HG02885 (cell line): Measurements from ENCODE around the gene ACTG1.

Experiments used
- ATAC-seq: cut with Tn5 transposase; IDR thresholded peaks from one replicate; pipeline ENCODE4 v1.9.1; 2021; ENCODE audit warnings: mild to moderate bottlenecking; ENCODE audit not compliant: unreplicated experiment, poor library complexity

The ACTG1 gene

GRCh38 chr17:81518785-81519283, 6.2 kb upstream of the ACTG1 start:
- ATAC-seq: no peak

DNA sequence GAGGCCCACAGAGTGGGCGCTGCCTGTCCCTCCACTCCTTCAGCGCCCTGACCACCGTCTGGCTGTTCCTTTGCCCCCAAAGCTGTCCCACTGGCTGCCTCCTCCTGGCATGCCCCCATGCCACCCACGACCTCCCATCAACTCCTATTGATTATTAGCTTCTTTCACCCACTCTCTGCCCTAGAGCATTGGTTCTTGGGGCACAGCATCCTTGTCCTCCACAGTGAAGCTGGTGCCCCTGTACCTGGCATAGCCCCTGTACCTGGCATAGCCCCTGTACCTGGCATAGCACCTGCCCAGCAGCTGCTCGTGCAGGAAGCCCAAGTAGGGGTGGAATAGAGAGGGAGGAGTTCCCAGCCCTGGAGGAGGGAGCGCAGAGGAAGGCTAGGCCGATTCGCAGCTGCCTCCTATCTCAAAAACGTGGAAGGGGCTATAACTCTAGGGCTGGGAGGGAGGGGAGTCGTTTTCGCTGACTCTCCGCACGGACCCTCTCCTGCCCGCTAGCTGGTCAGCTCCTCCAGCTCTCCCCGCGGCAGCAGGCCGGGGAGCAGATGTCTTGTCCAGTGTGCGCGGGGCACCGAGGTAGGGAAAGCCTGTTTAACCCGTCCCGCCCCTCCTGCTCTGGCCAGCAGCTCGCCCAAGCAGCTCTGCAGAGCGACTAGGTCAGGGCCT, 5.7 kb upstream of the ACTG1 start:
- no peak for ATAC-seq

- peak; percentile 20 for ATAC-seq
These were observed 4.9 kb upstream of the ACTG1 start for GRCh38 chr17:81517339-81518112.

- no peak for ATAC-seq
These were observed 4.4 kb upstream of the ACTG1 start for GRCh38 chr17:81517009-81517338.

DNA sequence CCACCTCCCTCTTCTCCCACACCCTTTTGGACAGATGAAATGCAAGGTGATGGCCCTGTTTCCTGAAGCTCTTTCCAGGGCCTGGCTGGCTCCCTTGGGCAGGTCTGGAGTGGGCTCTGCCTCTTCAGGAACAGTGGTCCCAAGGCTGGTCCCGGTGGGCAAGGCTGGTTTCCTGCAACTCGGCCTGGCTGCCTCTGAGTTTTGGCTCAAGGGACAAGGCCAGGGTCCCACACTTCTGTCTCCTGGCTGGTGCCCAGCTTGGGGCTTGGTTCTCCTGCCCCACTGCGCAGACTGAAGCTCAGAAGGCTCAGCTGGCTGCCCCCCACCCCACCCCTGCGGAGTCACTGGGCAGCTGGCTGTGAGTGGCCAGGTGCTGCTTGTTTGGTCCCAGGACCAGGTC, 3.8 kb upstream of the ACTG1 start:
- no peak for ATAC-seq

GRCh38 chr17:81515530-81516041, 3.0 kb upstream of the ACTG1 start:
- no peak for ATAC-seq

GRCh38 chr17:81514739-81515529, 2.3 kb upstream of the ACTG1 start:
- peak; percentile 30 for ATAC-seq

DNA sequence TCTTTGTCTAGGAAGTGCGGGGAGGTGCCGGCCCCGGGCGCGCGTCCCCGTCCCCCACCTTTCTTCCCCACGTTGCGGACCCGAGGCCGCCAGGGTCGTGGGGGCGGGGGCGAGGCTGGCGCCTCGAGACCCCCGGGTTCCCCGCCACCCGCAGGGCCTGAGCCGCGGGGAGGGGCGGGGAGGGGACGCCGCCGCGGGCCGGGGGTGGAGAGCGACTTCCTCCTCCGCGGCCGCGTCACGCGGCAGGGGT, 1.8 kb upstream of the ACTG1 start:
- ATAC-seq: no peak

- ATAC-seq: no peak
These were observed 1.3 kb upstream of the ACTG1 start for GRCh38 chr17:81513753-81514488.

GRCh38 chr17:81513372-81513752, 763 bp upstream of the ACTG1 start:
- no peak for ATAC-seq

GRCh38 chr17:81511804-81512561, 616 bp downstream of the ACTG1 start:
- peak; percentile 1 for ATAC-seq

DNA sequence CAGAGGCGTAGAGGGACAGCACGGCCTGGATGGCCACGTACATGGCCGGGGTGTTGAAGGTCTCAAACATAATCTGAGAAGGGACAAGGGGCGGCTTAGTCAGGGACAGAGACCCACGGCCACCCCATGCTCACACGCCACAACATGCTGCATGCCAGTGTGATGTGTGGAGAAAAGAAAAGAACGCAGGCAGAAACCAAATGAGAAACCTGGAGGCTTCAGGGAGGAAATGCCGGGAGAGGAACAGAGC, 1.1 kb downstream of the ACTG1 start:
- ATAC-seq: no peak

DNA sequence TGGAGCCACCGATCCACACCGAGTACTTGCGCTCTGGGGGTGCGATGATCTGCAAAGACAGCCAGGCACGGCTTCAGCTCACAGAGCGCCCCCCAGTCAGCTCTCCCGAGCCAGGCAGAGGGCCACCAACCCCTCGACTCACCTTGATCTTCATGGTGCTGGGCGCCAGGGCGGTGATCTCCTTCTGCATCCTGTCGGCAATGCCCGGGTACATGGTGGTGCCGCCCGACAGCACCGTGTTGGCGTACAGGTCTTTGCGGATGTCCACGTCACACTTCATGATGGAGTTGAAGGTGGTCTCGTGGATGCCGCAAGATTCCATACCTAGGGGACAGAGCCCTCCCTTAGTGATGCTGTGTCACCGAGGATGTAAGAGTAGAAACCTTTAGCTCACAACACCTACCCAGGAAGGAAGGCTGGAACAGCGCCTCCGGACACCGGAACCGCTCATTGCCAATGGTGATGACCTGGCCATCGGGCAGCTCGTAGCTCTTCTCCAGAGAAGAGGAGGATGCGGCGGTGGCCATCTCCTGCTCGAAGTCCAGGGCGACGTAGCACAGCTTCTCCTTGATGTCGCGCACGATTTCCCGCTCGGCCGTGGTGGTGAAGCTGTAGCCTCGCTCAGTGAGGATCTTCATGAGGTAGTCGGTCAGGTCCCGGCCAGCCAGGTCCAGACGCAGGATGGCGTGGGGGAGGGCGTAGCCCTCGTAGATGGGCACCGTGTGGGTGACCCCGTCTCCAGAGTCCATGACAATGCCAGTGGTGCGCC, 1.6 kb downstream of the ACTG1 start:
- no peak for ATAC-seq

DNA sequence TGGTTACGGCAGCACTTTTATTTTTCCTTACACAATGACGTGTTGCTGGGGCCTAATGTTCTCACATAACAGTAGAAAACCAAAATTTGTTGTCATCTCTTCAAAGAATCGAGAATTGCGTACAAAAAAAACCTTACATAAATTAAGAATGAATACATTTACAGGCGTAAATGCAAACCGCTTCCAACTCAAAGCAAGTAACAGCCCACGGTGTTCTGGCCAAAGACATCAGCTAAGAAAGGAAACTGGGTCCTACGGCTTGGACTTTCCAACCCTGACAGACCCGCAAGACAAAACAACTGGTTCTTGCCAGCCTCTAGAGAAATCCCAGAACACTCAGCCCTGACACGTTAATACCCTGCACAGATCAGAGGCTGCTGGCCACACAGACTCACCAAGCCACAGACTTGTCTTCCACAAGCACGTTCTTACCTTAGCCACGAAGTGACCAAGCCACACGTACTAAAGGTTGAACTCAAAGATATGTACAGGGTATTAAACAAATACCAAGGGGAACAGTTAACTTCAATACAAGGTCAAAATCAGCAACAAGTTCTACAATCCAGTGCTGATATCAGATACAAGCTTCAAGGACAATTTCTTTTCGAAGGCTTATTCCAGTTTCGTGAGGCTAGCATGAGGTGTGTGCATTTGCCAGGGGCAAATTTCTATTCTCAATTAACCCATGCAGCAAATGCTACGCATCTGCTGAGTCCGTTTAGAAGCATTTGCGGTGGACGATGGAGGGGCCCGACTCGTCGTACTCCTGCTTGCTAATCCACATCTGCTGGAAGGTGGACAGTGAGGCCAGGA, 2.4 kb downstream of the ACTG1 start:
- ATAC-seq: no peak

DNA sequence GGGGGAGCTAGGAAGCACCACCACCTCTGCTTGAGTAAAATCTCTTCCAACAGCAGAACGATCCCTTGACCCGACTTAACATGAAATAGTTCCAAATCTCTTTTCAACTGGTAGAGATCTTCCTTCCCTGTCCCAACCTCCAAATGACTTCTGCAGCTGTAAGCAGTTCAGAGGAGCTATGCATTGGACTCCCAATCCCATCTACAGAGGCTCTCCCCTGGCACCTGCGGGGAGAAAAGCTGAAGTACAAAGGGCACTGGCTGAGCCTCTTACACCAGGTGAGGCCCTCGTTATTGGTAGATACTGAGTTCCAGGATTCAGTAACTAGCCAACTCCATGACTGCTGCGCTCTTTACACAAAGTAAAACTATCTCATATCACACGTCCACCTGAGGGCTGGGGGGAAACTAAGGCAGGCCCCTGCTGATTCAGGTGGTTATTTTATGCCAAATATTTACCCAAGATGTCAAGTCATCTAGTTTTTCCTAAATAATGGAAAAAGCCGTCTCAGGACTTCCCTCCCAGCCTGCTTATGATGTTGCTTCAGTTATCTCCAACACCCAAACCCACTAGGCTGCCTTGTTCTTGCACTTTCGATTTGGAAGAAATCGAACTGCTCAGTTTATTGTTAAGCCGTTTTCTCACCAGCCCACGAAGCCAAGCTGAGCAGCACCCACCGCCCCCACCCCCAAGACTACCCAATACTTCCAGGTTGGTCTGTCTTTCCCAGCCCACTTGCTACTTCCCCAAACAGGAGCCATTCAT, 3.2 kb downstream of the ACTG1 start:
- ATAC-seq: no peak

GRCh38 chr17:81508639-81509206, 3.9 kb downstream of the ACTG1 start:
- ATAC-seq: no peak

- ATAC-seq: no peak
These were observed 9.0 kb downstream of the ACTG1 start for GRCh38 chr17:81503619-81504018.
